Cardiac muscle cell (in vitro differentiated cells and primary cell): ENCODE measurements around the gene ABTB2. TPM values are rescaled to one million over a fixed set of nuclear protein-coding genes. Genes with fewer than 3 reads are reported as not detected.

Experiments
- DNase-seq, 2 donors: peaks; one replicate each; pipeline versions ENCODE4 v3.0.0 to v3.0.0-alpha.2; 2010 to 2017; ENCODE audit warnings: low read depth in 1 of 2, low spot score in 1 of 2
- H3K27ac ChIP-seq: fragments of 200-600 bp; sonication (generic); 2 replicates; pipeline ENCODE4 v1.5.1; 2016
- H3K27me3 ChIP-seq: fragments of 200-600 bp; sonication (generic); 2 replicates; pipeline ENCODE4 v1.6.0; 2016; ENCODE audit warnings: control low read depth
- H3K36me3 ChIP-seq: fragments of 200-600 bp; sonication (generic); 2 replicates; pipeline ENCODE4 v1.5.1; 2016; ENCODE audit warnings: control low read depth
- H3K4me1 ChIP-seq: fragments of 200-600 bp; sonication (generic); 2 replicates; pipeline ENCODE4 v1.8.1; 2017; ENCODE audit warnings: low read depth, mild to moderate bottlenecking, mixed run types
- H3K4me3 ChIP-seq: fragments of 200-600 bp; sonication (generic); 2 replicates; pipeline ENCODE4 v1.5.1; 2016; ENCODE audit warnings: mild to moderate bottlenecking
- H3K9me3 ChIP-seq: fragments of 200-600 bp; sonication (generic); 2 replicates; pipeline ENCODE4 v1.5.1; 2017; ENCODE audit warnings: low read depth, mild to moderate bottlenecking, control low read depth
- CTCF ChIP-seq: IDR thresholded peaks from 2 replicates; pipeline ENCODE4 v1.5.1; 2012; ENCODE audit warnings: low read depth, mild to moderate bottlenecking, low read length
- polyA plus RNA-seq: library from polyadenylated mRNA; unstranded; fragments of >200 nt; fragmentation: Nextera tagmentation; extraction: Ambion mirVana; gene quantifications from 2 replicates; pipeline ENCODE4 v1.2.1, GENCODE V29; 2016
- total RNA-seq: library from RNA; depleted of rRNA; stranded (reverse); fragments of >200 nt; gene quantifications from 2 replicates; pipeline ENCODE4 v1.2.3, GENCODE V29; 2016

The ABTB2 gene
- total and polyA plus RNA-seq, 2 experiments from 2014 or later = 29.0 to 61.3 TPM

DNA sequence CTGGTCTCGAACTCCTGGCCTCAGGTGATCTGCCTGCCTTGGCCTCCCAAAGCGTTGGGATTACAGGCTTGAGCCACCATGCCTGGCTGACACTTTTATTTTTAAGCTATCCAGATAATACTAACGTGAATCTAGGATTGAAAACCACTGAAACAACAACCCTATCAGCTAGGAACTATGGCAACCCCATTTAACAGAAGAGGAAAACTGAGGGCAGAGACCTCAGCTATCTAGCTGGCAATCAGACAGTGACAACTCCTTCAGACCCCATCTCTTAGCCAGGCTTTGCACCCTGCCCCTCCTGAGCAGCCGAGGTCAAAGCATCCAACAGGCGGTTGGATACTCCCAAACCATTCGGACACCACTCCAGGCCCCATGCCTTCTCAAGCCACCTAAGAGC lies 14.1 kb downstream of the ABTB2 start:
- no peak for DNase-seq
- Histone ChIP-seq H3K4me3 (no peak overlapping the region), H3K36me3 (no peaks in the 10 kb centered on the region), H3K27me3 (no peaks in the 10 kb centered on the region), H3K27ac (no peak overlapping the region), H3K9me3 (no peaks in the 10 kb centered on the region), H3K4me1 (peaks cover 51% of the 10 kb centered on the region)
- no peak for TF ChIP-seq CTCF

- Histone ChIP-seq H3K36me3 (no peaks in the 10 kb centered on the region), H3K9me3 (no peaks in the 10 kb centered on the region), H3K27ac (no peak overlapping the region), H3K27me3 (no peaks in the 10 kb centered on the region), H3K4me1 (peaks cover 46% of the 10 kb centered on the region), H3K4me3 (no peak overlapping the region)
- peak in 1 of 2 donors; percentile 88 for DNase-seq
- no peak for TF ChIP-seq CTCF
Measured at GRCh38 chr11:34343153-34343552, 14.7 kb downstream of the ABTB2 start.

- H3K27me3 ChIP-seq = no peaks in the 10 kb centered on the region
- H3K27ac ChIP-seq = peak overlapping the region; percentile 75
- peak in 1 of 2 donors; percentile 63 for DNase-seq
- no peaks in the 10 kb centered on the region for H3K9me3 ChIP-seq
- no peaks in the 10 kb centered on the region for H3K36me3 ChIP-seq
- peaks cover 40% of the 10 kb centered on the region for H3K4me1 ChIP-seq
- no peak overlapping the region for H3K4me3 ChIP-seq
- TF ChIP-seq CTCF = no peak
Measured at GRCh38 chr11:34341931-34342533, 15.8 kb downstream of the ABTB2 start.

DNA sequence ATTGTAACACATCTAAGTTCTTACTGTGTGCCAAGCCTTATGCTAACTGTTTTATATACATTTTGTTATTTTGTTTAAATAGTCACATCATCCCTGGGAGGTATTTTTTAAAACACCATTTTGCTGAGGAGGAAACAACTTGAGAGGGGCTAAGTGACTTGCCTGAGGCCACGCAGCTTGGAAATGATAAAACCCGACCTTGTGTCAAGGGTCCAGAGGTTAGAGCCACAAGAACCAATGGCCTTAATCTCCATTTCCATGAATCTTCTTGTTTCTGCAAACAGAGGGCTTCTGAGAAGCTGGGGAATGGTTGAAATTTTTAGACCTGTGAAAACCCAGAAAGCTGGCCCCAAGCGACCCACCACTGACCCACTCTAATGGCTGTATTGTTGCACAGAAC lies 16.7 kb downstream of the ABTB2 start:
- DNase-seq = no peak
- Histone ChIP-seq H3K27me3 (no peaks in the 10 kb centered on the region), H3K9me3 (no peaks in the 10 kb centered on the region), H3K36me3 (no peaks in the 10 kb centered on the region), H3K4me3 (no peak overlapping the region), H3K27ac (peak overlapping the region; percentile 75), H3K4me1 (peaks cover 31% of the 10 kb centered on the region)
- no peak for TF ChIP-seq CTCF

GRCh38 chr11:34340653-34341052 lies 17.2 kb downstream of the ABTB2 start:
- TF ChIP-seq CTCF = no peak
- DNase-seq = no peak

More at GRCh38 chr11:34340653-34341052, 17.2 kb downstream of the ABTB2 start:
- Histone ChIP-seq H3K27me3 (no peaks in the 10 kb centered on the region), H3K27ac (no peak overlapping the region), H3K4me1 (peaks cover 27% of the 10 kb centered on the region), H3K36me3 (no peaks in the 10 kb centered on the region), H3K9me3 (no peaks in the 10 kb centered on the region), H3K4me3 (no peak overlapping the region)
